ENCODE measurements around the gene PROS1.
"Not testable (repeated sequence)": the region's sequence is repeated elsewhere in the genome, so short reads cannot be mapped to it uniquely, and the experiment has no call there.

DNA sequence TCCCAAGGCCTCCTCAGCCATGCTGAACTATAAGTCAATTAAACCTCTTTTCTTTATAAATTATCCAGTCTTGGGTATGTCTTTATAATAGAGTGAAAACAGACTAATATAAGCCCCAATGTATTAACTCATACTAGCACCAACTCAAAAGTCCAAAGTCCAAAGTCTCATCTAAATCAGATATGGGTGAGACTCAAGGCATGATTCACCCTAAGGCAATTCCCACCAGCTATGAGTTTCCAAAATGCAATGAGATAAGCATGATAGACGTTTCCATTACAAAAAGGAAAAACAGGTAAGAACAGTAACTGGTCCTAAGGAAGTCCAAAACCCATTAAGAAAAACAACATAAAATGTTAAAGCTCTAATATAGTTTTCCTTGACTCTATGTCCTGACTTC lies 60.1 kb downstream of the PROS1 start:
- TF ChIP-seq YY1 (IDR thresholded peaks at IDR 0.05; ENCODE audit: insufficient read depth, insufficient read length); SUZ12 (IDR thresholded peaks at IDR 0.05; ENCODE audit: extremely low read depth, insufficient read depth, insufficient read length): not testable (repeated sequence)

Data from NT2/D1 (cell line).